ENCODE results near the gene SDK1. TPM values are rescaled to one million over a fixed set of nuclear protein-coding genes. Genes with fewer than 3 reads are reported as not detected.

SDK1 gene
- total and polyA plus RNA-seq, 2 experiments from 2014 or later = 2.1 to 10.0 TPM

- no peak for TF ChIP-seq EZH2 (IDR thresholded peaks at IDR 0.05; ENCODE audit: low read depth, unreplicated experiment)
- TF ChIP-seq EZH2phosphoT487 (IDR thresholded peaks at IDR 0.05; ENCODE audit: unreplicated experiment) = no peak
- TF ChIP-seq ETS1 (IDR thresholded peaks at IDR 0.05) = no peak
- TF ChIP-seq NANOG (IDR thresholded peaks at IDR 0.05; ENCODE audit: borderline replicate concordance) = no peak
- TF ChIP-seq POLR2AphosphoS5 (IDR thresholded peaks at IDR 0.05; ENCODE audit: low read depth) = no peak
- no peak for TF ChIP-seq CTCF (conservative IDR thresholded peaks at IDR 0.05; ENCODE audit: low read depth in 2 of 2)
- TF ChIP-seq ZNF331 (CRISPR knock-in tag; IDR thresholded peaks at IDR 0.05; ENCODE audit: low read depth) = no peak
- no peak for TF ChIP-seq STAT1 (IDR thresholded peaks at IDR 0.05; ENCODE audit: unreplicated experiment)
- TF ChIP-seq JUNB (IDR thresholded peaks at IDR 0.05; ENCODE audit: unreplicated experiment) = no peak
Observed at GRCh38 chr7:3304131-3304530, 3.1 kb downstream of the SDK1 start (continued).

- no peaks in the 10 kb centered on the region for H3F3A ChIP-seq (replicated peaks; ENCODE audit: low read depth)
- Mint-ChIP-seq H3K4me1 (peaks cover 16% of the 10 kb centered on the region; the same call in 2 of the 3 replicates), H3K27ac (no peak overlapping the region), H3K9me3 (no peaks in the 10 kb centered on the region), H3K36me3 (ENCODE audit: low read depth) (no peaks in the 10 kb centered on the region), H3K27me3 (ENCODE audit: insufficient read depth, low read depth, poor library complexity) (peaks cover under 1% of the 10 kb centered on the region), H3K4me3 (no peak overlapping the region)
- H3K27me3 ChIP-seq (ENCODE audit: insufficient read depth) = peaks cover 10% of the 10 kb centered on the region
- no peaks in the 10 kb centered on the region for H3K36me3 ChIP-seq (ENCODE audit: insufficient read depth)
- H3K4me3 ChIP-seq = no peak overlapping the region
- H4K20me1 ChIP-seq (replicated peaks; ENCODE audit: insufficient read depth) = peaks cover 18% of the 10 kb centered on the region; the same call in 1 of the 2 replicates
- no peaks in the 10 kb centered on the region for H3K9me2 ChIP-seq (ENCODE audit: insufficient read depth)
- no peak overlapping the region for H3K4me2 ChIP-seq
- DNase-seq (ENCODE audit: low spot score) (no peak), ATAC-seq (no peak)
- no peak overlapping the region for H3K27ac ChIP-seq (ENCODE audit: low read depth)
- peaks cover 48% of the 10 kb centered on the region for H3K79me2 ChIP-seq (replicated peaks; ENCODE audit: insufficient read depth)
- peaks cover 7% of the 10 kb centered on the region for H3K4me1 ChIP-seq (ENCODE audit: insufficient read depth)
- no peak overlapping the region for H2AFZ ChIP-seq
- TF ChIP-seq REST (IDR thresholded peaks at IDR 0.05; ENCODE audit: unreplicated experiment) (no peak), POLR2AphosphoS5 (IDR thresholded peaks at IDR 0.05; ENCODE audit: low read depth) (no peak), ETS1 (IDR thresholded peaks at IDR 0.05) (no peak), ZNF462 (CRISPR knock-in tag; IDR thresholded peaks at IDR 0.05) (no peak), ZNF331 (CRISPR knock-in tag; IDR thresholded peaks at IDR 0.05; ENCODE audit: low read depth) (no peak)
Observed at GRCh38 chr7:3307435-3307834, 6.4 kb downstream of the SDK1 start.

Data from GM23338 (cell line).